A549 (cell line): ENCODE results near the gene CDC45. TPM values are rescaled to one million over a fixed set of nuclear protein-coding genes. Genes with fewer than 3 reads are reported as not detected.

Source experiments
- ATAC-seq, 2 experiments: fragments of 200-7000 bp in 1 of 2; fragments of >200 bp in 1 of 2; cut with Nextera tagmentation in 1 of 2; cut with Tn5 transposase in 1 of 2; 3 replicates each; pipeline versions ENCODE4 v1.8.0 to v1.9.1; 2018 to 2020; ENCODE audit warnings: mild to moderate bottlenecking in 1 of 2, moderate library complexity in 1 of 2
- CTCF ChIA-PET: fragments of 300-600 bp; sonication (Branson Sonifier 250); formaldehyde crosslinking; extraction: SDS; loops from one replicate; lab custom pipeline; 2021; ENCODE audit warnings: antibody characterized with exemption, inconsistent platforms; lab: Yijun Ruan, JAX
- POLR2A ChIA-PET: fragments of 350-600 bp; formaldehyde crosslinking; extraction: SDS; loops from one replicate; lab custom pipeline; 2021; ENCODE audit warnings: antibody characterized with exemption, inconsistent platforms; lab: Yijun Ruan, JAX
- DNase-seq, 2 experiments: peaks; one replicate each; pipeline versions ENCODE4 v3.0.0 to v3.0.0-alpha.2; 2011 to 2016; ENCODE audit warnings: low read depth in 1 of 2, low spot score in 1 of 2
- FAIRE-seq: peaks from 2 replicates; lab custom pipeline; 2011; peaks lifted over from hg19 to GRCh38; lab: Jason Lieb, UNC
- H3K27ac ChIP-seq, 2 experiments: fragments of >200 bp; sonication (Bioruptor Twin); formaldehyde crosslinking; 3 replicates each; pipeline ENCODE4 v1.5.1; 2016 to 2017
- H3K4me1 ChIP-seq: fragments of >200 bp; sonication (Bioruptor Twin); formaldehyde crosslinking; 3 replicates; pipeline ENCODE4 v1.6.1; 2016
- H3K4me2 ChIP-seq: fragments of >200 bp; sonication (Bioruptor Twin); formaldehyde crosslinking; 3 replicates; pipeline ENCODE4 v1.6.1; 2016
- H3K4me3 ChIP-seq: fragments of >200 bp; sonication (Bioruptor Twin); formaldehyde crosslinking; 3 replicates; pipeline ENCODE4 v1.5.1; 2016
- H3K9me3 ChIP-seq: fragments of >200 bp; sonication (Bioruptor Twin); formaldehyde crosslinking; 3 replicates; pipeline ENCODE4 v1.6.1; 2016
- CBX8 ChIP-seq: fragments of 200-600 bp; sonication (generic); IDR thresholded peaks from 2 replicates; pipeline ENCODE4 v1.6.1; 2016
- E2F6 ChIP-seq: IDR thresholded peaks from 2 replicates; pipeline ENCODE4 v1.6.1; 2012; ENCODE audit warnings: low read depth, borderline replicate concordance
- EHF ChIP-seq: fragments of 250-450 bp; sonication (Bioruptor Pico); IDR thresholded peaks from 2 replicates; pipeline ENCODE4 v1.5.0; 2020; ENCODE audit warnings: mild to moderate bottlenecking
- EHMT2 ChIP-seq: fragments of 200-600 bp; sonication (generic); IDR thresholded peaks from 2 replicates; pipeline ENCODE4 v1.6.1; 2016; ENCODE audit warnings: antibody characterized with exemption, low read depth, mild to moderate bottlenecking, moderate library complexity
- FOXS1 ChIP-seq: fragments of 250-450 bp; sonication (Bioruptor Pico); IDR thresholded peaks from 2 replicates; pipeline ENCODE4 v1.5.0; 2020; ENCODE audit warnings: mild to moderate bottlenecking, moderate library complexity
- GATA3 ChIP-seq: IDR thresholded peaks from 2 replicates; pipeline ENCODE4 v1.6.1; 2012; ENCODE audit warnings: borderline replicate concordance
- HDAC2 ChIP-seq: fragments of 200-600 bp; sonication (generic); IDR thresholded peaks from 2 replicates; pipeline ENCODE4 v1.6.1; 2016
- HEYL ChIP-seq: fragments of 250-450 bp; sonication (Bioruptor Pico); IDR thresholded peaks from 2 replicates; pipeline ENCODE4 v1.8.0; 2021; ENCODE audit warnings: mild to moderate bottlenecking, moderate library complexity
- HMGXB4 ChIP-seq: fragments of 250-450 bp; sonication (Bioruptor Pico); IDR thresholded peaks from 2 replicates; pipeline ENCODE4 v1.5.0; 2021; ENCODE audit warnings: mild to moderate bottlenecking, moderate library complexity, borderline replicate concordance
- JUN ChIP-seq, 2 experiments: fragments of >200 bp; sonication (Bioruptor Twin); formaldehyde crosslinking; IDR thresholded peaks; 2 replicates in 1 of 2; 3 replicates in 1 of 2; pipeline ENCODE4 v1.6.1; 2016 to 2017
- JUNB ChIP-seq: fragments of >200 bp; sonication (Bioruptor Twin); formaldehyde crosslinking; IDR thresholded peaks from 2 replicates; pipeline ENCODE4 v1.6.1; 2016
- KDM5A ChIP-seq: fragments of 200-600 bp; sonication (generic); IDR thresholded peaks from 2 replicates; pipeline ENCODE4 v1.6.1; 2016; ENCODE audit warnings: antibody characterized with exemption, mild to moderate bottlenecking
- MAFK ChIP-seq: fragments of 450-650 bp; IDR thresholded peaks from 2 replicates; pipeline ENCODE4 v1.6.1; 2014; ENCODE audit not compliant: partially characterized antibody
- MAX ChIP-seq: IDR thresholded peaks from 2 replicates; pipeline ENCODE4 v1.6.1; 2012
- MAZ ChIP-seq: fragments of 150-350 bp; IDR thresholded peaks from 2 replicates; pipeline ENCODE4 v1.6.1; 2014; ENCODE audit warnings: antibody characterized with exemption, low read depth, low read length, borderline replicate concordance
- NPAS2 ChIP-seq: fragments of 250-450 bp; sonication (Bioruptor Pico); IDR thresholded peaks from 2 replicates; pipeline ENCODE4 v1.8.0; 2022; ENCODE audit warnings: mild to moderate bottlenecking, moderate library complexity, borderline replicate concordance
- NR3C1 ChIP-seq: fragments of >200 bp; sonication (Bioruptor Twin); formaldehyde crosslinking; IDR thresholded peaks from 3 replicates; pipeline ENCODE4 v1.6.1; 2017
- PBX3 ChIP-seq: IDR thresholded peaks from 2 replicates; pipeline ENCODE4 v1.6.1; 2012
- PHF8 ChIP-seq: fragments of 200-600 bp; sonication (generic); IDR thresholded peaks from 2 replicates; pipeline ENCODE4 v1.6.1; 2016; ENCODE audit warnings: low read depth, mild to moderate bottlenecking, antibody characterized with exemption, moderate library complexity, borderline replicate concordance
- RCOR1 ChIP-seq: fragments of 150-350 bp; IDR thresholded peaks from 2 replicates; pipeline ENCODE4 v1.6.1; 2014; ENCODE audit warnings: antibody characterized with exemption, low read length, low read depth
- TP53 ChIP-seq: fragments of 250-450 bp; sonication (Bioruptor Pico); IDR thresholded peaks from 2 replicates; pipeline ENCODE4 v1.5.0; 2021; ENCODE audit warnings: mild to moderate bottlenecking, moderate library complexity
- ZFP36 ChIP-seq: fragments of 450-650 bp; IDR thresholded peaks from 2 replicates; pipeline ENCODE4 v1.6.1; 2014; ENCODE audit warnings: borderline replicate concordance; ENCODE audit not compliant: partially characterized antibody
- ZNF302 ChIP-seq: fragments of 250-450 bp; sonication (Bioruptor Pico); IDR thresholded peaks from 2 replicates; pipeline ENCODE4 v1.9.0; 2021; ENCODE audit warnings: inconsistent platforms, mild to moderate bottlenecking, moderate library complexity
- WGBS: methylation state at CpG from one replicate; pipeline ENCODE4 v1.1.6; 2017; ENCODE audit errors: missing lambda C conversion rate; 5-methylcytosine and 5-hydroxymethylcytosine counted together
- polyA minus RNA-seq: library from RNA; depleted of rRNA, polyadenylated mRNA; stranded (reverse); fragments of >200 nt; gene quantifications from 2 replicates; pipeline ENCODE4 v1.2.3, GENCODE V29; 2011; rRNA and poly(A)+ RNA removed
- polyA plus RNA-seq, 4 experiments: library from polyadenylated mRNA; depleted of rRNA in 3 of 4; stranded (reverse); fragments of >200 nt; fragmentation: RNase III in 1 of 4; extraction: RNeasy Plus Mini Kit Qiagen cat#74134 plus additional on column Dnase treatment in 1 of 4; gene quantifications; 2 replicates in 3 of 4; 3 replicates in 1 of 4; pipeline ENCODE4 v1.2.3, GENCODE V29; 2011 to 2017

Gene CDC45
- 36.7 and 51.6 TPM in 2 replicates for polyA plus RNA-seq (2011; rRNA removed)
- 54.6 and 59.4 TPM in 2 replicates for polyA plus RNA-seq (2012; cell fraction: cytosol; rRNA removed)
- polyA plus RNA-seq (2012; cell fraction: nucleus; rRNA removed): 96.1 and 103 TPM in 2 replicates
- polyA plus RNA-seq (2017; fragmentation: RNase III; extraction: RNeasy Plus Mini Kit Qiagen cat#74134 plus additional on column Dnase treatment): 44.5 to 47.2 TPM (median 46.0 TPM) in 3 replicates
- polyA minus RNA-seq: 22.1 and 32.8 TPM in 2 replicates

- POLR2A ChIA-PET: interaction anchor here (0.6 to 1.6 kb wide), 3 partner anchors 10 to 150 kb away, joined by 3 to 5 read pairs (median 4); partner anchors contain the start of genes HIRA and MRPL40
- peak within 1 kb of the TSS; percentile 98 for H3K4me2 ChIP-seq
- WGBS: 2% methylated on average over 31 of the region's 50 CpGs
- CTCF ChIA-PET: interaction anchor here (1.0 kb wide), 1 partner anchor 335 kb away, joined by 3 read pairs; the partner anchor contains the start of gene ESS2
- no peak for FAIRE-seq
- TF ChIP-seq JUN (IDR thresholded peaks at IDR 0.05) (peak in 1 of 2 experiments; percentile 34; a peak in 1 of 5 replicates), HDAC2 (0 out of 2 replicates have a peak, but pooled peaks have one; percentile 56), EHMT2 (no peak), JUNB (no peak), NR3C1 (no peak), E2F6 (peak; percentile 83; the same call in 1 of the 2 replicates), EHF (CRISPR knock-in tag) (no peak), MAX (peak; percentile 72), TP53 (peak; percentile 36; the same call in 1 of the 2 replicates), PHF8 (0 out of 2 replicates have a peak, but pooled peaks have one; percentile 18), CBX8 (no peak), GATA3 (no peak), HEYL (CRISPR knock-in tag) (no peak), KDM5A (peak; percentile 93), RCOR1 (no peak)
- peak within 1 kb of the TSS; percentile 96 for H3K4me3 ChIP-seq
- peaks cover 13% of the 10 kb centered on the region for H3K4me1 ChIP-seq
- peak; percentile 96 for ATAC-seq
- peak within 1 kb of the TSS; percentile 98 for H3K27ac ChIP-seq
- peak; percentile 89 to 96 for DNase-seq
- H3K9me3 ChIP-seq: no peaks in the 10 kb centered on the region
These were observed at the start of gene CDC45 for GRCh38 chr22:19479355-19480172. Gene CDC45, plus strand, starts transcription at chr22:19479920. Its CDS starts 49 bp downstream, at chr22:19479969.

- FAIRE-seq (no peak), DNase-seq (peak in 1 of 2 experiments; percentile 4), ATAC-seq (no peak)
- H3K27ac ChIP-seq: peak overlapping the region; percentile 93 to 100
- H3K9me3 ChIP-seq: no peaks in the 10 kb centered on the region
- 44% methylated on average over 7 of the region's 12 CpGs for WGBS
- ChIA-PET CTCF (interaction anchor here (0.7 kb wide), 1 partner anchor 20 kb away, joined by 3 read pairs; no protein-coding TSS in a partner anchor), POLR2A (no interaction called here)
- peak overlapping the region; percentile 98 for H3K4me2 ChIP-seq
- peaks cover 9% of the 10 kb centered on the region for H3K4me1 ChIP-seq
- H3K4me3 ChIP-seq: peak overlapping the region; percentile 99
- no peak for TF ChIP-seq PBX3
- no peak for TF ChIP-seq MAZ
- no peak for TF ChIP-seq E2F6
- no peak for TF ChIP-seq FOXS1 (CRISPR knock-in tag)
- TF ChIP-seq EHMT2: no peak
- TF ChIP-seq ZFP36: no peak
- no peak for TF ChIP-seq JUNB
- TF ChIP-seq NPAS2: no peak
- TF ChIP-seq MAFK: no peak
- TF ChIP-seq ZNF302 (CRISPR knock-in tag): no peak
- no peak for TF ChIP-seq RCOR1
- TF ChIP-seq EHF (CRISPR knock-in tag): no peak
- TF ChIP-seq HMGXB4 (CRISPR knock-in tag): no peak
These were observed 49.5 kb upstream of the CDC45 start for GRCh38 chr22:19429950-19430889.
